ENCODE data around the gene ZMYM2.
"Not testable (repeated sequence)": the region's sequence is repeated elsewhere in the genome, so short reads cannot be mapped to it uniquely, and the experiment has no call there.

Gene ZMYM2

GRCh38 chr13:19958155-19959111 lies at the start of gene ZMYM2:
Gene ZMYM2 (plus strand): TSS chr13:19958727. CDS start chr13:19993073, 34,346 bp downstream.
- peak; percentile 95 for DNase-seq

- DNase-seq, result no peak
Measured at GRCh38 chr13:19910336-19911072, 48.0 kb upstream of the ZMYM2 start.

- DNase-seq, result peak; percentile 52 to 70
Measured at GRCh38 chr13:19927117-19927748, 31.3 kb upstream of the ZMYM2 start.

DNA sequence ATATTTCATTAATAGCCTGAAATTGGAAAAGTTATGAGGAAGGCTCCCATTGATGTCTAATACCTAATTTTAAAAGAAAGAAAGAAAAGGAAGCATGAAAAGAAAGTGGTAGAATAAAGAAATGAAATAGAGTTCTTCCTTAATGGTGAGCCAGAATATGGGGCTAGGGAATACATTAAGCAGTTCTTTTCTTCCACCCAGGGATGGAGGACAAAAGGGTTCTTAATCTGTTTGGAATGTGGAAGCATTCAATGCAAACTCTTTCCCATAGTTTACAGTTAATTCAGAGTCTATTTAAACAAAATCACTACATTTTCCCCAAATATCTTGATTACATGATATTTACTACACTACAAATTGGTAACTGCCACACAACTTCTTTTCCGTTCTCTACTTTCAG lies 18.4 kb upstream of the ZMYM2 start:
- no peak for DNase-seq

- no peak for DNase-seq
Measured at GRCh38 chr13:19950374-19950773, 8.2 kb upstream of the ZMYM2 start.

DNA sequence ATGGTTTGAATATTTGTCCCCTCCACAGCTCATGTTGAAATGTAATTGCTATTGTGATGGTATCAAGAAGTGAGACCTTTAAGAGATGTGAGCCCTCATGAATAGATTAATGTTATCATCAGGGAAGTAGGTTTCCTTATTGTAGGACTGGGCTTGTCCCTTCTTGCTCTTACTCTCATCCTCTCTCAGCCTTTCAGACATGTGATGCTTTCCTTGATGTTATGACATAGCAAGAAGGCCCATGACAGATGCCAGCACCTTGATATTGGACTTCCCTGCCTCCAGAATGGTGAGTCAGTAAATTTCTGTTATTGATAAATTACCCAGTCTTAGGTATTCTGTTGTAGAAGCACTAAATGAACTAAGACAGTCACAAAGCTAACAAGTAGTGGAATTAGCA lies 5.7 kb upstream of the ZMYM2 start:
- DNase-seq, result no peak

- no peak for DNase-seq
Measured at GRCh38 chr13:19955873-19956559, 2.5 kb upstream of the ZMYM2 start.

DNA sequence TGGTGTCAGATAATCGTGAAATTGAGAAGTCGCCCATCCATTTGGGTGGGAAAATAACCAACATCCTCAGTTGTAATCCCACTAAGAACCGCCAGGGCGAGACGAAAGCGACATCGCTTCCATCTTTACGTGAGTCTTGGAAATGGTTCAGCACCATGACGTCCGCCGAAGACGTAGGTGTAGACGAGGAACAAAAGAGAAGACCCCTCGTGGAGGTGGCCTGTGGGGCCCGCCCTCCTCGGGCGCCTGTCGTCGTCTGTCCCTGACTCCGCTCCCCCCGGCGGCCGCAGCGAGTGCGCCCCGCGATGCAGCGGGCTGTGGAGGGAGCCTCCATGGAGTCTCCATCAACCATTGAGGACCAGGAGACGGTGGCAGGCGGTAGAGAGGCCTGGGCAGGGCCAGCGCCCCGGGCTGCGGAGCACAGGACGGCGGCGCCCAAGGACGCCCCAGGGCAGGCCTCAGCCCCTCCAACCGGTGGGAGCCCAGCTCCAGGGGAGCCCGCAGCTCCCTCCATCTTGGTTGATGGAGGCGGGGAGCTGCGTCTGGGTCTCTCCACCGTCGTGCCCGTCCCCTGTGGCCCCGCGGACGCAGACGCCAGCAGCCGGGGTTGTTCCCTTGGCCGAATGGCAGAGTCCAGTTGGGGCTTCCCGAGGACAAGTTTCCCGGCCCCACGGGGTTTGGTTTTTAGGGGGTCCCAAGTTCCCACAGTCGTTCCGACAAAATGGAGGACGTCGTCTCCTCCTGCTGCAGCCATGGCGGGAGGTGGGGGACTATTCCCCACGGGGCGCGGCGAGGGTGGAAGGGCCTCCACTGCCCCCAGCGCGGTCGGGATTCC lies 990 bp upstream of the ZMYM2 start:
- DNase-seq, result peak; percentile 84 to 87

- DNase-seq, result peak; percentile 34
Measured at GRCh38 chr13:19959141-19959830, 759 bp downstream of the ZMYM2 start.

DNA sequence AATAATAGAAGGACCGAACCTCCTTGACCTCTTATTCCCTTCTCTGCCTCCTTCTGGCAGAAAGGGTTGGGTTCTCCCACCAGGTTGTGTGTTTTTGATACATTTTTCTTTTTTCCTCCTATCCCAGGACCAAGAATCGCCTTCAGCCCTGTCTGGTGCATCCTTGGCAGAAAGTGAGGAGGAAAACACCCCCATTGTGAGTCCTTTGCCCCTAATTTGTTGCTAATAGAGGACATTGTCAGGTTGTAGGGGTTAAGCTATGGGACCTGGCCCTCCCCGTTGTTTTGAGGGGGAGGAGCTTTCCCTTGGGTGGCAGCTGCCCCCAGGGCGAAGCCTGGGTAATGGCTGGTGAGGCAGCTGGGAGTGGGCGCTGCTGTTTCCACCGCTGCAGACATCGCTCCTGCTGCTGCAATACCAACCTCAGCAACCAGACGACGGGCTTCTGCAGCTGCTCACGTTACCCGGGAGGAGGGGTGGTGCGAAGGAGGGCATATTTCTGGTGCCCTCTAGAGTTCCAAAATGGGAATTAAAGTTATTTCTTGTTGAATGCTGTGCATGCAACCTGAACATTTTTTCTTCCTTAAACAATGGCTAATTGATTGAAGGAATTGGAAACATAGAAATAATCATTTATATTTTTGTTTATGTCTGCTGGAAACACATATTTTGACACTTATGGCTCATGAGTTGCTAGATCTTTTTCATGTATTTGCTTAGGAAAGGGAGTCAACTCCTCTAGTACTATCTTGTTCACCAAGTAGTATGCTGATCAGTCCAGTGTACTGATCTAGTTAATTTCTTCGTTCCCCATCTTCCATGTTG lies 1.5 kb downstream of the ZMYM2 start:
- peak; percentile 98 for DNase-seq

DNA sequence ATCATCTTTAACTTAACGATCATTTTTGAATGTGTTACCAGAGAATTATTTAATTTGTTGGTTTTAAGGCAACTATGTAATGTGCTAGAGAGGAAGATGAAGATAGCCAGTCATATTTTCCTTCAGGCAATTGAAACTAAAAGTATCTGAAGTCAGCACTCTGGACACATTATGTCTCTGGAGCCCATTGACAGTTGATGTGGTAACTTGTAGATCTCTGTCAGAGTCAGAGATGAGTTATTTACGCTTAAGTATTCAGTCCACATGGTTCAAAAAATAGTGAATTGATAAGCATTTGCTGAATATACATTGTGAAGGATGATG lies 2.1 kb downstream of the ZMYM2 start:
- DNase-seq, result no peak

DNA sequence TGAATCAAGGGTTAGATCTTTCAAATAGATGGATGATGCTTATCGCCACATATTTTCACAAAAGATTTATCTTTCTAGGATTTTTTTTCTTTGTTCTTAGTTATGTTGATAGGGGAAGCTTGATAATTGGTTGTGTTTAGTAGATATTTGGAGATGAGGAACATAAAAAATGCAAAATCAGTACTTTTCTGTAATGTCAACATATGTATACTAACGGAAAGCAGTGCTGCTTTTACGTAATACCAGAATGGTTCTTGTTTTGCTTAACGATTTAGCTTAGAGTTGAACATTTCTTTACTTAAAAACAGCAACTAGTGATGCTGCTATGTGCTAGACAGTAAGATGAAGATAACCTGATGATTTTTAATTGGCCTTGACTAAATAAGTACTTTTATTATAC lies 3.0 kb downstream of the ZMYM2 start:
- no peak for DNase-seq

DNA sequence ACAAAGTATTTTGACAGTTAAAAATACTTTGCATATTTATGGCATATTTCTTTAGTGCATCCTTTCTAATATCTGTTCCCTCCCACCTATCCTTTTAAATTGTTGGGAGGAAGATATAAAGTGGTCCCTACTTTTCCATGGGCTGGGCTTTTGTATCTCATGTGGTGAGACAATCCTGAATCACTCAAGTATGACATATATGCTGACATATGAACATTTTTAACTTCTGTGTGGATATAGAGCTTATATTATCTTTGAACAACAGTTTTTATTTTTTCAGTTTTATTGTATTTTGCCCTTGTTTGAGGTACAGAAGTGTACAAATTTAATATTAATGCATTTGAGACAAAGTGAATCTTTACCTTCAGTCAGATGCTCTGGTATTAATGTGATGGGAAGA lies 3.4 kb downstream of the ZMYM2 start:
- no peak for DNase-seq

GRCh38 chr13:19962894-19963293 lies 4.4 kb downstream of the ZMYM2 start:
- no peak for DNase-seq

- DNase-seq, result peak; percentile 16 to 63
Measured at GRCh38 chr13:19967621-19968020, 9.1 kb downstream of the ZMYM2 start.

GRCh38 chr13:19974498-19975009 lies 16.0 kb downstream of the ZMYM2 start:
- not testable (repeated sequence) for DNase-seq

GRCh38 chr13:19978831-19979437 lies 20.4 kb downstream of the ZMYM2 start:
- no peak for DNase-seq

DNA sequence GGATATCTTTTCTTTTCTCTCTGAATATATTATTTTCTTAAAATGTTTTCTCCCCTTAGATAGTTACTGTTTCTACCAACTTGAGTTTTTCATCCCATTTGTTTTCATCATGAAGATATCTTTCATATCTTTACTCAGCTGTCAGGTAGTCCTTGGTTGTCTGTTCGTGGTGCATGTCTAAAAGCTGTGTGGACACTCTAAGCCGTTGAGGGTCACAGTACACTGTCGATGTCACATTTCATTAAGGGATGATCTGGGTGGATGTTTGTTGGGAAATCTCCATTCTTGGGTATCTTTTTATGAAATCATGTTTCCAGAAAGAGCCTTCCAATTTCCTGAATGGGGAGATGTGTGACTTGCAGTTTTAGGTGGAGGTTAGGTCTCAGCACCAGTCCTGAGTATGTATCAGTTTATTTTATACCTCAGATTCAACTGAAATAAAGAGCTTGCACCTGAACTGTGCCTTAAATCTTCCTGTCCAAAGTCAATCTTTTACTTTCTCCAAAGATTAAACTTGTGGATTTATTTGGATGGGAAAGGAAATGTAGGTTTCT lies 23.2 kb downstream of the ZMYM2 start:
- no peak for DNase-seq

GRCh38 chr13:19982447-19983043 lies 24.0 kb downstream of the ZMYM2 start:
- DNase-seq, result no peak

Data from AML-193 (cell line).